ENCODE measurements around the gene GSTT2B. TPM values are rescaled to one million over a fixed set of nuclear protein-coding genes. Genes with fewer than 3 reads are reported as not detected.

GSTT2B gene
- total RNA-seq, 1 donor = 13.8 TPM

DNA sequence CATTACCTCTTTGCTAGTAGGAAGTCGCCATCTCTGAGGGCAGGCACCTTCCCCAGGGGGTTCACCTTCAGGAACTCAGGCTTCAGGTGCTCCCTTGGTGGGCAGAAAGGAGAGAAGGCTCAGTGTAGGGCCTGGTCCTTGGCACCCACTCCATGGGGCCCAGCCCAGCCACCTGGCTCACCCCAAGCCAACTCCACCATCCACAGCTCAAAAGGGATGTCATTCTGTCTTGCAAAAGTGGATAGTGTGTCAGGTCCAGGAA, 47.0 kb upstream of the GSTT2B start:
- no peaks in the 10 kb centered on the region for H3K27me3 ChIP-seq (ENCODE audit: insufficient read depth, low read length)
- no peaks in the 10 kb centered on the region for H3K36me3 ChIP-seq (ENCODE audit: insufficient read depth, low read length)
- no peaks in the 10 kb centered on the region for H3K9me3 ChIP-seq (ENCODE audit: low read depth, low read length)
- H4K20me1 ChIP-seq (ENCODE audit: insufficient read depth, low read length) = no peaks in the 10 kb centered on the region
- no peak overlapping the region for H3K27ac ChIP-seq (ENCODE audit: low read depth, low read length)
- DNase-seq (ENCODE audit: insufficient read length, low spot score, missing footprints) = no peak
- no peak overlapping the region for H2AFZ ChIP-seq (ENCODE audit: low read length)
- peaks cover 17% of the 10 kb centered on the region for H3K79me2 ChIP-seq (ENCODE audit: insufficient read depth, low read length)
- TF ChIP-seq, protein P1, sequence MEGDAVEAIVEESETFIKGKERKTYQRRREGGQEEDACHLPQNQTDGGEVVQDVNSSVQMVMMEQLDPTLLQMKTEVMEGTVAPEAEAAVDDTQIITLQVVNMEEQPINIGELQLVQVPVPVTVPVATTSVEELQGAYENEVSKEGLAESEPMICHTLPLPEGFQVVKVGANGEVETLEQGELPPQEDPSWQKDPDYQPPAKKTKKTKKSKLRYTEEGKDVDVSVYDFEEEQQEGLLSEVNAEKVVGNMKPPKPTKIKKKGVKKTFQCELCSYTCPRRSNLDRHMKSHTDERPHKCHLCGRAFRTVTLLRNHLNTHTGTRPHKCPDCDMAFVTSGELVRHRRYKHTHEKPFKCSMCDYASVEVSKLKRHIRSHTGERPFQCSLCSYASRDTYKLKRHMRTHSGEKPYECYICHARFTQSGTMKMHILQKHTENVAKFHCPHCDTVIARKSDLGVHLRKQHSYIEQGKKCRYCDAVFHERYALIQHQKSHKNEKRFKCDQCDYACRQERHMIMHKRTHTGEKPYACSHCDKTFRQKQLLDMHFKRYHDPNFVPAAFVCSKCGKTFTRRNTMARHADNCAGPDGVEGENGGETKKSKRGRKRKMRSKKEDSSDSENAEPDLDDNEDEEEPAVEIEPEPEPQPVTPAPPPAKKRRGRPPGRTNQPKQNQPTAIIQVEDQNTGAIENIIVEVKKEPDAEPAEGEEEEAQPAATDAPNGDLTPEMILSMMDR (IDR thresholded peaks at IDR 0.05; ENCODE audit: extremely low read depth, low read depth, low read length) = no peak
- peaks cover 7% of the 10 kb centered on the region for H3K4me1 ChIP-seq (ENCODE audit: insufficient read depth, low read length)
- no peak overlapping the region for H3K4me2 ChIP-seq (ENCODE audit: insufficient read depth, low read length)
- no peak overlapping the region for H3K4me3 ChIP-seq (ENCODE audit: insufficient read depth, low read length)

DNA sequence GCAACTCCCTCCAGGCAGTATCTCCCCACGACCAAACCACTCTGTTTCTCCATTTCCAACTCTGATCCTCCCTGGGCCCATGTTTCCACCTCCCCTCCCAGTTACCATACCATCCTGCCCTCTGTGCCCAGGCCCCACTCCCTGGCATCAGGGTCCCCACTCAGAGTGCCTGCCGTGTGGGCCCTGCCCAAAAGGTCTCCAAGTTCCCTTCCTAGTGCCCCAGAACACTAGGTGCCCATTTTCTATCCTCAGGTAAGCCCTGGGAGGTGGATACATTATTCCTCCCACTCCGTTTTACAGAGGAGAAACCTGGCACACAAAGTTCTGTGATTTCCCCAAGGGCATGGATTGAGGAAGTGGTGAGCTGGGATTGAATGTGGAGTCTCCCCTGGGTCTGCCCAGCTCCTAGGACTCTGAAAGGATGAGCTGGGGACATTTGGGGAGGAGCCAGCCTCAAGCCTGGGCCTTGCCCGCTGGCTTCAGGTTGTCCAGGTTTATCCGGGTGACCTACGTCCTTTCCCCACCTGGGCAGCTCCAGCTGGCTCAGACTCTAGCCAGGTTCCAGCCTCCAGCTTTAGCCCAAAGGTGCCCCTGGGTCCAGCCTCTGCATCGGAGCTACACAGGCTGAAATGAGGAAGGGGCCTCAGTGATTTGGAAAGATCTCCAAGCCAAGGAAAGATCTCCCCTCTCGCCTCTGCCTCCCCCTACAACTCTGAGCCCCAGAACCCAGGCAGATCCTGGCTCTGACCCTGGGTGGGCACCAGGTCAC, 46.4 kb upstream of the GSTT2B start:
- Histone ChIP-seq H3K36me3 (ENCODE audit: insufficient read depth, low read length) (no peaks in the 10 kb centered on the region), H3K4me3 (ENCODE audit: insufficient read depth, low read length) (no peak overlapping the region), H3K4me2 (ENCODE audit: insufficient read depth, low read length) (no peak overlapping the region), H3K27me3 (ENCODE audit: insufficient read depth, low read length) (no peaks in the 10 kb centered on the region), H3K27ac (ENCODE audit: low read depth, low read length) (no peak overlapping the region), H3K4me1 (ENCODE audit: insufficient read depth, low read length) (peaks cover 4% of the 10 kb centered on the region), H3K79me2 (ENCODE audit: insufficient read depth, low read length) (peaks cover 13% of the 10 kb centered on the region), H2AFZ (ENCODE audit: low read length) (no peak overlapping the region), H4K20me1 (ENCODE audit: insufficient read depth, low read length) (no peaks in the 10 kb centered on the region), H3K9me3 (ENCODE audit: low read depth, low read length) (no peaks in the 10 kb centered on the region)
- peak; percentile 78 for DNase-seq (ENCODE audit: insufficient read length, low spot score, missing footprints)
- TF ChIP-seq, protein P1 (IDR thresholded peaks at IDR 0.05; ENCODE audit: extremely low read depth, low read depth, low read length) = no peak

GRCh38 chr22:24006914-24007214, 45.9 kb upstream of the GSTT2B start:
- Histone ChIP-seq H3K9me3 (ENCODE audit: low read depth, low read length) (no peaks in the 10 kb centered on the region), H3K79me2 (ENCODE audit: insufficient read depth, low read length) (peaks cover 7% of the 10 kb centered on the region), H2AFZ (ENCODE audit: low read length) (no peak overlapping the region), H3K27me3 (ENCODE audit: insufficient read depth, low read length) (no peaks in the 10 kb centered on the region), H3K4me2 (ENCODE audit: insufficient read depth, low read length) (no peak overlapping the region), H3K4me1 (ENCODE audit: insufficient read depth, low read length) (no peaks in the 10 kb centered on the region), H4K20me1 (ENCODE audit: insufficient read depth, low read length) (no peaks in the 10 kb centered on the region), H3K4me3 (ENCODE audit: insufficient read depth, low read length) (no peak overlapping the region), H3K27ac (ENCODE audit: low read depth, low read length) (no peak overlapping the region), H3K36me3 (ENCODE audit: insufficient read depth, low read length) (no peaks in the 10 kb centered on the region)
- no peak for DNase-seq (ENCODE audit: insufficient read length, low spot score, missing footprints)
- TF ChIP-seq, protein P1 (IDR thresholded peaks at IDR 0.05; ENCODE audit: extremely low read depth, low read depth, low read length) = no peak

GRCh38 chr22:24006207-24006913, 45.4 kb upstream of the GSTT2B start:
- Histone ChIP-seq H3K27ac (ENCODE audit: low read depth, low read length) (no peak overlapping the region), H4K20me1 (ENCODE audit: insufficient read depth, low read length) (no peaks in the 10 kb centered on the region), H3K9me3 (ENCODE audit: low read depth, low read length) (no peaks in the 10 kb centered on the region), H2AFZ (ENCODE audit: low read length) (no peak overlapping the region), H3K36me3 (ENCODE audit: insufficient read depth, low read length) (no peaks in the 10 kb centered on the region), H3K27me3 (ENCODE audit: insufficient read depth, low read length) (no peaks in the 10 kb centered on the region), H3K4me2 (ENCODE audit: insufficient read depth, low read length) (no peak overlapping the region), H3K79me2 (ENCODE audit: insufficient read depth, low read length) (peaks cover 2% of the 10 kb centered on the region), H3K4me3 (ENCODE audit: insufficient read depth, low read length) (no peak overlapping the region), H3K4me1 (ENCODE audit: insufficient read depth, low read length) (no peaks in the 10 kb centered on the region)
- peak; percentile 82 for DNase-seq (ENCODE audit: insufficient read length, low spot score, missing footprints)
- TF ChIP-seq, protein P1 (IDR thresholded peaks at IDR 0.05; ENCODE audit: extremely low read depth, low read depth, low read length) = no peak

All from osteoblast (primary cell).